PFSK-1 (cell line): ENCODE measurements around the gene FBXL19.

ENCODE experiments used
- FOXP2 ChIP-seq: optimal IDR thresholded peaks from 2 replicates; pipeline ENCODE3; 2011; ENCODE audit warnings: borderline replicate concordance, control low read depth, inconsistent platforms; ENCODE audit not compliant: insufficient read depth; ENCODE audit errors: extremely low read length, extremely low read depth
- POLR2AphosphoS5 ChIP-seq: IDR thresholded peaks from 2 replicates; pipeline ENCODE4 v1.6.1; 2012; ENCODE audit warnings: low read depth, mild to moderate bottlenecking, control low read depth, low read length, moderate library complexity
- REST ChIP-seq, 2 experiments: IDR thresholded peaks; 2 replicates each; pipeline versions ENCODE4 v1.6.1 to v1.8.0; 2011 to 2012; ENCODE audit warnings: low read depth in 2 of 2, low read length in 2 of 2, control low read depth in 1 of 2, inconsistent platforms in 1 of 2, mild to moderate bottlenecking in 1 of 2, moderate library complexity in 1 of 2; ENCODE audit not compliant: insufficient read depth in 1 of 2
- SIN3A ChIP-seq: IDR thresholded peaks from 2 replicates; pipeline ENCODE4 v1.6.1; 2012; ENCODE audit warnings: mild to moderate bottlenecking, low read length, moderate library complexity, borderline replicate concordance; ENCODE audit not compliant: insufficient read depth
- TAF1 ChIP-seq: IDR thresholded peaks from 2 replicates; pipeline ENCODE4 v1.6.1; 2012; ENCODE audit warnings: low read length, control low read depth, borderline replicate concordance; ENCODE audit not compliant: insufficient read depth

FBXL19 gene

GRCh38 chr16:30967795-30968194 is 44.4 kb downstream of the FBXL19 start:
- TF ChIP-seq TAF1 (no peak), POLR2AphosphoS5 (no peak), SIN3A (no peak), FOXP2 (no peak), REST (IDR thresholded peaks at IDR 0.05; ENCODE audit: insufficient read depth in 1 of 2, low read depth in 2 of 2, low read length in 2 of 2) (no peak)

DNA sequence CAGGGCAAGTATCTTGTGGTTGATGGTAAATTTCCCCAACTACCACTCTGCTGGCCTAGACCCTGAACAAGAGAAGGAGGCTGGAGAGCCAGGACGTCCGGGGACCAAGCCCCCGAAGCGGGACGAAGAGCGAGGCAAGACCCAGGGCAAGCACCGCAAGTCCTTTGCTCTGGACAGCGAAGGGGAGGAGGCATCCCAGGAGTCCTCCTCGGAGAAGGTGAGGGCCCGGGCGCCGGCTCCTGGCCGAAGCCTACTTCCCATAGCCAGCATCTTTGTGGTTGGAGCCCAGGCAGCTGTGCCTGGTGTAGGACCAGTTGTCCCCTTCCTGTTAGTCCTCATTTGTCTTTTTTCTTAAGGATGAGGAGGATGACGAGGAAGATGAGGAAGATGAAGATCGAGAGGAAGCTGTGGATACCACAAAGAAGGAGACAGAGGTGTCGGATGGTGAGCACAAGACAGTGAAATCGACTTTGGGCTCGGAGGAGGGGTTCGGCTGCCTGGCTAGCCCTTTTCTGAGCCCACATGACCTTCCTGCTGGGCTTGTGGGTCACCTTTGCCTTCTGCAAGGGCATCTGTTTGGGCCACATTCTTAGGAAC is 46.0 kb downstream of the FBXL19 start:
- TF ChIP-seq FOXP2 = no peak
- no peak for TF ChIP-seq TAF1
- TF ChIP-seq REST (IDR thresholded peaks at IDR 0.05; ENCODE audit: insufficient read depth in 1 of 2, low read depth in 2 of 2, low read length in 2 of 2) = no peak
- no peak for TF ChIP-seq POLR2AphosphoS5
- TF ChIP-seq SIN3A = no peak

DNA sequence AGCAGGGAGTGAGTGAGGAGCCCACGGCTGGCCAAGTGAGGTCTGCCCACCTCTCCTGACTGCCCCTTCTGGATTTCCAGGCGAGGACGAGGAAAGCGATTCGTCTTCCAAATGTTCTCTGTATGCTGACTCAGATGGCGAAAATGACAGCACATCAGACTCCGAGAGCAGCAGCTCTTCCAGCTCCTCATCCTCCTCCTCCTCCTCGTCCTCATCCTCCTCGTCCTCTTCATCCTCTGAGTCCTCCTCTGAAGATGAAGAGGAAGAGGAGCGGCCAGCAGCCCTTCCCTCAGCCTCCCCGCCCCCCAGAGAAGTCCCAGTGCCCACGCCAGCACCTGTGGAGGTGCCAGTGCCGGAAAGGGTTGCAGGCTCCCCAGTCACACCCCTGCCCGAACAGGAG is 47.9 kb downstream of the FBXL19 start:
- TF ChIP-seq FOXP2 = no peak
- TF ChIP-seq REST (IDR thresholded peaks at IDR 0.05; ENCODE audit: insufficient read depth in 1 of 2, low read depth in 2 of 2, low read length in 2 of 2) = no peak
- TF ChIP-seq TAF1 = no peak
- TF ChIP-seq SIN3A = no peak
- TF ChIP-seq POLR2AphosphoS5 = no peak

GRCh38 chr16:30972872-30973271 is 49.5 kb downstream of the FBXL19 start:
- TF ChIP-seq SIN3A (no peak), FOXP2 (no peak), TAF1 (no peak), POLR2AphosphoS5 (no peak), REST (IDR thresholded peaks at IDR 0.05; ENCODE audit: insufficient read depth in 1 of 2, low read depth in 2 of 2, low read length in 2 of 2) (no peak)

DNA sequence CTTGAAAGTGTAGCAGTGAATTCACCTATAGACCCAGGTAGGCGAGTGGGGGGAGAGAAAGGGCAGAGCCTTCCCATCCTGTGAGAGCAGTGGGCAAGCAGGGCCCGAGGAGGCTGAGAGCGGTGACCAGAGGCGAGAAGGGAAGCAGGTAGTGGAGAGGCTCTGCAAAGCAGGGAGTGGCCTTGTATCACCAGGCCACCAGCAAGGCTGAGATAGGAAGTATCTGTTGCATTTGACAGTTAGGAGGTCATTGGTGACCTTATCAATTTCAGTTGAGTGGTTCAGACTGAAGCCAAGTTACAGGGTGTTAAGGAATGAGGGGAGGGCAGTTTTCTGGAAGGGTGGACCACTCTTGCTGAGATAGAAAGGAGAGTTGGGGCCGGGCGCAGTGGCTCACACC is 51.0 kb downstream of the FBXL19 start:
- no peak for TF ChIP-seq SIN3A
- no peak for TF ChIP-seq POLR2AphosphoS5
- no peak for TF ChIP-seq REST (IDR thresholded peaks at IDR 0.05; ENCODE audit: insufficient read depth in 1 of 2, low read depth in 2 of 2, low read length in 2 of 2)
- no peak for TF ChIP-seq TAF1
- TF ChIP-seq FOXP2 = no peak
